B cell (primary cell): ENCODE measurements around the gene KRTAP3-3. TPM values are rescaled to one million over a fixed set of nuclear protein-coding genes. Genes with fewer than 3 reads are reported as not detected.

Source experiments
- ATAC-seq: fragments of 200-7000 bp; cut with Tn5 transposase; one replicate; pipeline ENCODE4 v1.10.0; 2021; ENCODE audit warnings: low read depth, mild to moderate bottlenecking, moderate number of reproducible peaks, moderate library complexity
- CTCF ChIA-PET: fragments of 350-600 bp; sonication (Branson Sonifier 250); formaldehyde crosslinking; loops from one replicate; lab custom pipeline; 2021; ENCODE audit warnings: antibody characterized with exemption, inconsistent platforms; lab: Charles Lee
- POLR2A ChIA-PET: fragments of 350-600 bp; sonication (Branson Sonifier 250); formaldehyde crosslinking; loops from one replicate; lab custom pipeline; 2021; ENCODE audit warnings: antibody characterized with exemption; lab: Charles Lee
- DNase-seq: peaks from one replicate; pipeline ENCODE4 v3.0.0; 2013
- H2AFZ ChIP-seq: 2 replicates; pipeline ENCODE4 v1.6.1; 2012; ENCODE audit warnings: mild to moderate bottlenecking, low read depth, low read length; ENCODE audit not compliant: insufficient read depth, poor library complexity, severe bottlenecking
- H3K27ac ChIP-seq, 2 donors: 1 replicate in 1 of 2; 2 replicates in 1 of 2; pipeline ENCODE4 v1.5.1; 2012 to 2013; ENCODE audit warnings: low read length in 2 of 2, mild to moderate bottlenecking in 2 of 2, moderate library complexity in 1 of 2
- H3K27me3 ChIP-seq, 4 experiments: fragments of 200-600 bp in 1 of 4; sonication (generic) in 1 of 4; replicated peaks in 1 of 4; 1 replicate in 2 of 4; 2 replicates in 2 of 4; pipeline versions ENCODE4 v1.6.1 to v1.7.0; 2013 to 2016; ENCODE audit warnings: low read length in 3 of 4, mild to moderate bottlenecking in 2 of 4, mixed read lengths in 1 of 4, moderate library complexity in 1 of 4; ENCODE audit not compliant: insufficient read depth in 4 of 4, control insufficient read depth in 3 of 4; ENCODE audit errors: control extremely low read depth in 1 of 4
- H3K36me3 ChIP-seq, 2 experiments: replicated peaks in 1 of 2; 1 replicate in 1 of 2; 2 replicates in 1 of 2; pipeline versions ENCODE4 v1.6.1 to v1.7.1; 2013; ENCODE audit warnings: low read length in 1 of 2; ENCODE audit not compliant: insufficient read depth in 2 of 2, control insufficient read depth in 1 of 2; ENCODE audit errors: control extremely low read depth in 1 of 2, extremely low read depth in 1 of 2
- H3K4me1 ChIP-seq, 2 donors: fragments of 200-600 bp in 1 of 2; sonication (generic) in 1 of 2; 1 replicate in 1 of 2; 2 replicates in 1 of 2; pipeline versions ENCODE4 v1.5.1 to v1.6.1; 2013 to 2017; ENCODE audit warnings: low read length in 2 of 2; ENCODE audit not compliant: control insufficient read depth in 2 of 2, insufficient read depth in 2 of 2
- H3K4me2 ChIP-seq: replicated peaks from 2 replicates; pipeline ENCODE3; 2012; ENCODE audit warnings: mild to moderate bottlenecking, low read depth, low read length; ENCODE audit not compliant: poor library complexity, severe bottlenecking
- H3K4me3 ChIP-seq, 5 experiments: fragments of 200-600 bp in 1 of 5; sonication (generic) in 1 of 5; 1 replicate in 3 of 5; 2 replicates in 2 of 5; pipeline versions ENCODE4 v1.5.1 to v1.7.0; 2011 to 2016; ENCODE audit warnings: low read length in 4 of 5, mild to moderate bottlenecking in 4 of 5, low read depth in 2 of 5, control low read depth in 1 of 5, moderate library complexity in 1 of 5; ENCODE audit not compliant: insufficient read depth in 1 of 5; ENCODE audit errors: control extremely low read depth in 1 of 5, extremely low read depth in 1 of 5
- H3K79me2 ChIP-seq: fragments of 200-600 bp; sonication (generic); one replicate; pipeline ENCODE4 v1.6.0; 2016; ENCODE audit warnings: low read length; ENCODE audit not compliant: control insufficient read depth, insufficient read depth
- H3K9ac ChIP-seq: fragments of 200-600 bp; sonication (generic); 2 replicates; pipeline ENCODE4 v1.6.1; 2017; ENCODE audit warnings: mild to moderate bottlenecking, low read length, moderate library complexity
- H3K9me3 ChIP-seq, 3 donors: one replicate each; pipeline versions ENCODE4 v1.6.1 to v1.7.1; 2013; ENCODE audit warnings: low read length in 2 of 3; ENCODE audit not compliant: control insufficient read depth in 2 of 3, insufficient read depth in 1 of 3; ENCODE audit errors: control extremely low read depth in 1 of 3
- H4K20me1 ChIP-seq: 2 replicates; pipeline ENCODE4 v1.6.0; 2012; ENCODE audit warnings: mild to moderate bottlenecking, low read length; ENCODE audit not compliant: insufficient read depth, control insufficient read depth, poor library complexity, severe bottlenecking
- H3K27ac Mint-ChIP-seq: one replicate; pipeline ENCODE4 v1.8.0; 2021; ENCODE audit warnings: mixed read lengths
- H3K27me3 Mint-ChIP-seq: one replicate; pipeline ENCODE4 v1.8.0; 2021; ENCODE audit warnings: mixed read lengths
- H3K4me1 Mint-ChIP-seq: one replicate; pipeline ENCODE4 v1.8.0; 2021; ENCODE audit warnings: mixed read lengths
- H3K4me3 Mint-ChIP-seq: one replicate; pipeline ENCODE4 v1.8.0; 2021; ENCODE audit warnings: mixed read lengths
- H3K9me3 Mint-ChIP-seq: one replicate; pipeline ENCODE4 v1.8.0; 2022; ENCODE audit warnings: mixed read lengths; ENCODE audit not compliant: insufficient read depth
- EZH2 ChIP-seq: IDR thresholded peaks from 2 replicates; pipeline ENCODE4 v1.6.1; 2012; ENCODE audit warnings: borderline replicate concordance, low read depth, mild to moderate bottlenecking, moderate library complexity, low read length; ENCODE audit not compliant: insufficient read depth, poor library complexity, severe bottlenecking
- WGBS: methylation state at CpG from one replicate; pipeline ENCODE4 v1.1.5; 2013; ENCODE audit warnings: missing lambda C conversion rate; ENCODE audit not compliant: insufficient coverage; 5-methylcytosine and 5-hydroxymethylcytosine counted together
- intact Hi-C: fragments of 100-400 bp; cut with micrococcal nuclease; formaldehyde crosslinking; loops from one replicate; pipeline ENCODE4 v1.10.0; 2022
- polyA plus RNA-seq: library from polyadenylated mRNA; depleted of rRNA; stranded (reverse); fragments of >200 nt; gene quantifications from 2 replicates; pipeline ENCODE4 v1.2.3, GENCODE V29; 2012
- total RNA-seq, 2 donors: library from RNA; stranded (reverse); fragments of 120-200 nt in 1 of 2; gene quantifications; 1 replicate in 1 of 2; 2 replicates in 1 of 2; pipeline versions ENCODE4 v1.2.3 to v1.2.4, GENCODE V29; 2013 to 2022
- TF ChIP-seq, protein P1 (sequence below): fragments of 200-600 bp; IDR thresholded peaks from one replicate; pipeline ENCODE4 v1.8.0; 2022; ENCODE audit warnings: antibody characterized with exemption, mild to moderate bottlenecking

The KRTAP3-3 gene
- total and polyA plus RNA-seq, 2 donors (not counting 1 experiment from before 2014, with no cell fraction given): not detected

DNA sequence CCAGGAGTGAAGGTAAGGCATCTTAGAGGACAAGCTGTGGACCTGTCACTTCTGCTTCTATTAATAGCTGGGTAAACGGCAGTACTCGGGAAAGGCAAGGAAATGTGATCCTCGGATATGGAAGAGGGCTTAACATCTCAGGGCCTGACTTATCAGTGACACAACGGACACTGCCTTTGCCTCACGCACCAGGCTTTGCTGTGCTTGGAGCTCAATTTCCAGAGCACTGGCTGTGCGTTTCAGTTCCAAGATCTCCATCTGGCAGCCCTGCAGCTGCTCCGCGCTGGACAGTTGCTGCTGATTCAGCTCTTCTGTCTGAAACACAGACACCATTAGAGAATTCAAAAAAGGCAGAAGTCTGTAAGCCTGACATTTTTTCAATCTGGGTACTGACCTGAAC is 13.4 kb downstream of the KRTAP3-3 start:
- ChIA-PET POLR2A (no interaction called here), CTCF (interaction anchor here (0.6 kb wide), 1 partner anchor 570 kb away, joined by 4 read pairs; no protein-coding TSS in a partner anchor)
- Mint-ChIP-seq H3K4me3 (no peak overlapping the region), H3K4me1 (no peaks in the 10 kb centered on the region), H3K27ac (no peak overlapping the region), H3K27me3 (peaks cover 40% of the 10 kb centered on the region), H3K9me3 (no peaks in the 10 kb centered on the region)
- H3K27ac ChIP-seq: no peak overlapping the region
- DNase-seq (no peak), ATAC-seq (no peak)
- H3K4me2 ChIP-seq: no peak overlapping the region
- peaks cover 0 to 3% (median 0%) of the 10 kb centered on the region in 3 donors for H3K9me3 ChIP-seq
- intact Hi-C loops: no loop called here
- no peaks in the 10 kb centered on the region for H3K4me1 ChIP-seq
- no peaks in the 10 kb centered on the region for H3K79me2 ChIP-seq
- no peak overlapping the region for H3K9ac ChIP-seq
- 93% methylated on average over 8 of the region's 8 CpGs for WGBS
- H4K20me1 ChIP-seq: no peaks in the 10 kb centered on the region
- no peaks in the 10 kb centered on the region for H3K36me3 ChIP-seq
- no peak for TF ChIP-seq EZH2
- TF ChIP-seq, protein P1, sequence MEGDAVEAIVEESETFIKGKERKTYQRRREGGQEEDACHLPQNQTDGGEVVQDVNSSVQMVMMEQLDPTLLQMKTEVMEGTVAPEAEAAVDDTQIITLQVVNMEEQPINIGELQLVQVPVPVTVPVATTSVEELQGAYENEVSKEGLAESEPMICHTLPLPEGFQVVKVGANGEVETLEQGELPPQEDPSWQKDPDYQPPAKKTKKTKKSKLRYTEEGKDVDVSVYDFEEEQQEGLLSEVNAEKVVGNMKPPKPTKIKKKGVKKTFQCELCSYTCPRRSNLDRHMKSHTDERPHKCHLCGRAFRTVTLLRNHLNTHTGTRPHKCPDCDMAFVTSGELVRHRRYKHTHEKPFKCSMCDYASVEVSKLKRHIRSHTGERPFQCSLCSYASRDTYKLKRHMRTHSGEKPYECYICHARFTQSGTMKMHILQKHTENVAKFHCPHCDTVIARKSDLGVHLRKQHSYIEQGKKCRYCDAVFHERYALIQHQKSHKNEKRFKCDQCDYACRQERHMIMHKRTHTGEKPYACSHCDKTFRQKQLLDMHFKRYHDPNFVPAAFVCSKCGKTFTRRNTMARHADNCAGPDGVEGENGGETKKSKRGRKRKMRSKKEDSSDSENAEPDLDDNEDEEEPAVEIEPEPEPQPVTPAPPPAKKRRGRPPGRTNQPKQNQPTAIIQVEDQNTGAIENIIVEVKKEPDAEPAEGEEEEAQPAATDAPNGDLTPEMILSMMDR: no peak
- no peak overlapping the region for H3K4me3 ChIP-seq
- H2AFZ ChIP-seq: no peak overlapping the region
- H3K27me3 ChIP-seq: peaks cover 0 to 29% (median 14%) of the 10 kb centered on the region in 4 experiments

GRCh38 chr17:40980117-40980516 is 13.8 kb downstream of the KRTAP3-3 start:
- Histone ChIP-seq H3K27me3 (peaks cover 0 to 29% (median 14%) of the 10 kb centered on the region in 4 experiments), H3K27ac (no peak overlapping the region), H3K4me1 (no peaks in the 10 kb centered on the region), H4K20me1 (no peaks in the 10 kb centered on the region), H3K36me3 (no peaks in the 10 kb centered on the region), H2AFZ (no peak overlapping the region), H3K4me2 (no peak overlapping the region), H3K9ac (no peak overlapping the region), H3K79me2 (no peaks in the 10 kb centered on the region), H3K9me3 (peaks cover 0 to 3% (median 0%) of the 10 kb centered on the region in 3 donors), H3K4me3 (no peak overlapping the region)
- POLR2A ChIA-PET: no interaction called here
- Mint-ChIP-seq H3K9me3 (no peaks in the 10 kb centered on the region), H3K27ac (no peak overlapping the region), H3K4me1 (no peaks in the 10 kb centered on the region), H3K27me3 (peaks cover 44% of the 10 kb centered on the region), H3K4me3 (no peak overlapping the region)
- ATAC-seq (no peak), DNase-seq (no peak)
- intact Hi-C loops: no loop called here
- TF ChIP-seq, protein P1: no peak
- TF ChIP-seq EZH2: no peak
- CTCF ChIA-PET: no interaction called here
- WGBS: 84% methylated on average over 3 of the region's 3 CpGs
